HepG2 (cell line): ENCODE data around the gene KLF13. TPM values are rescaled to one million over a fixed set of nuclear protein-coding genes. Genes with fewer than 3 reads are reported as not detected.

Experiments used
- ATAC-seq: fragments of 200-7000 bp; cut with Tn5 transposase; 3 replicates; pipeline ENCODE4 v1.9.1; 2020; ENCODE audit warnings: mild to moderate bottlenecking, moderate library complexity
- BruUV-seq: library from RNA; stranded (reverse); fragments of 400-500 nt; replicated peaks from 2 replicates; lab custom pipeline; 2021; lab: Mats Ljungman, UMichigan
- CTCF ChIA-PET: fragments of 300-600 bp; formaldehyde crosslinking; extraction: SDS; loops from one replicate; lab custom pipeline; 2021; ENCODE audit warnings: low total read pairs, inconsistent platforms, low intra/inter-chr PET ratio; lab: Yijun Ruan, JAX
- POLR2A ChIA-PET: fragments of 350-600 bp; sonication (Branson Sonifier 250); formaldehyde crosslinking; loops from one replicate; lab custom pipeline; 2020; ENCODE audit warnings: antibody characterized with exemption, inconsistent platforms; lab: Yijun Ruan, JAX
- DNase-seq: peaks from one replicate; pipeline ENCODE4 v3.0.0-alpha.2; 2015; ENCODE audit warnings: low spot score
- FAIRE-seq: peaks from 3 replicates; lab custom pipeline; 2011; peaks lifted over from hg19 to GRCh38; lab: Jason Lieb, UNC
- H2AFZ ChIP-seq: one replicate; pipeline ENCODE4 v1.6.1; 2011; ENCODE audit warnings: low read length, inconsistent platforms
- H3K27ac ChIP-seq: fragments of 300-600 bp; 3 replicates; pipeline ENCODE4 v1.8.0; 2011; ENCODE audit warnings: mixed run types, mild to moderate bottlenecking, mixed read lengths, low read length, inconsistent platforms; ENCODE audit not compliant: insufficient read depth; ENCODE audit errors: extremely low read length
- H3K27me3 ChIP-seq, 2 experiments: fragments of 200-600 bp in 1 of 2; 2 replicates in 1 of 2; 3 replicates in 1 of 2; pipeline versions ENCODE4 v1.6.0 to v1.8.0; 2011; ENCODE audit warnings: low read length in 2 of 2, mild to moderate bottlenecking in 2 of 2, moderate library complexity in 2 of 2, inconsistent platforms in 1 of 2; ENCODE audit not compliant: insufficient read depth in 2 of 2, control insufficient read depth in 1 of 2
- H3K36me3 ChIP-seq, 2 experiments: fragments of 200-600 bp in 1 of 2; replicated peaks in 1 of 2; 2 replicates in 1 of 2; 3 replicates in 1 of 2; pipeline versions ENCODE4 v1.5.1 to v1.8.0; 2011; ENCODE audit warnings: low read length in 2 of 2, inconsistent platforms in 1 of 2; ENCODE audit not compliant: insufficient read depth in 2 of 2, control insufficient read depth in 1 of 2
- H3K4me1 ChIP-seq: 2 replicates; pipeline ENCODE4 v1.5.1; 2012; ENCODE audit warnings: low read length, inconsistent platforms; ENCODE audit not compliant: insufficient read depth
- H3K4me2 ChIP-seq: 2 replicates; pipeline ENCODE4 v1.6.0; 2011; ENCODE audit warnings: low read depth, low read length, inconsistent platforms
- H3K4me3 ChIP-seq, 3 experiments: fragments of 200-600 bp in 1 of 3; sonication (generic), shearing (Covaris generic) in 1 of 3; replicated peaks in 1 of 3; 2 replicates each; pipeline ENCODE4 v1.5.1; 2011 to 2016; ENCODE audit warnings: low read length in 3 of 3, inconsistent platforms in 2 of 3, low read depth in 2 of 3, mild to moderate bottlenecking in 2 of 3, control low read depth in 1 of 3, mixed read lengths in 1 of 3; ENCODE audit not compliant: insufficient read depth in 1 of 3
- H3K79me2 ChIP-seq: one replicate; pipeline ENCODE4 v1.6.1; 2011; ENCODE audit warnings: low read length, inconsistent platforms; ENCODE audit not compliant: insufficient read depth
- H3K9ac ChIP-seq: 2 replicates; pipeline ENCODE4 v1.6.0; 2011; ENCODE audit warnings: mild to moderate bottlenecking, low read depth, low read length, inconsistent platforms; ENCODE audit not compliant: insufficient read depth
- H3K9me3 ChIP-seq: 2 replicates; pipeline ENCODE4 v1.5.1; 2012; ENCODE audit warnings: mild to moderate bottlenecking, low read length
- H4K20me1 ChIP-seq: 2 replicates; pipeline ENCODE4 v1.6.0; 2011; ENCODE audit warnings: inconsistent platforms, mild to moderate bottlenecking, low read length, moderate library complexity; ENCODE audit not compliant: insufficient read depth
- GRHL1 ChIP-seq: sonication (generic); formaldehyde crosslinking; conservative IDR thresholded peaks from 2 replicates; pipeline ENCODE4 v1.8.0; 2022; ENCODE audit warnings: missing genetic modification reagents
- ISL2 ChIP-seq: sonication (generic); formaldehyde crosslinking; IDR thresholded peaks from 2 replicates; pipeline ENCODE4 v1.5.0; 2020; ENCODE audit warnings: missing genetic modification reagents
- MAFK ChIP-seq, 2 experiments: IDR thresholded peaks in 1 of 2; conservative IDR thresholded peaks in 1 of 2; 2 replicates each; pipeline ENCODE4 v1.6.1; 2011; ENCODE audit warnings: improper control_type of control experiment in 2 of 2, low read length in 2 of 2
- RFX5 ChIP-seq: IDR thresholded peaks from 2 replicates; pipeline ENCODE4 v1.6.1; 2011; ENCODE audit warnings: low read depth, low read length, improper control_type of control experiment
- SP4 ChIP-seq: sonication (generic); formaldehyde crosslinking; IDR thresholded peaks from 2 replicates; pipeline ENCODE4 v1.8.1; 2023; ENCODE audit warnings: mild to moderate bottlenecking, missing genetic modification reagents
- ZNF142 ChIP-seq: sonication (generic); formaldehyde crosslinking; IDR thresholded peaks from 2 replicates; pipeline ENCODE4 v1.4.0; 2020; ENCODE audit warnings: missing genetic modification reagents
- ZNF350 ChIP-seq: sonication (generic); formaldehyde crosslinking; IDR thresholded peaks from 2 replicates; pipeline ENCODE4 v1.4.0; 2020; ENCODE audit warnings: mild to moderate bottlenecking, low read depth, missing genetic modification reagents, borderline replicate concordance
- WGBS: methylation state at CpG from one replicate; pipeline ENCODE4 v1.1.6; 2017; ENCODE audit warnings: low lambda C conversion rate; 5-methylcytosine and 5-hydroxymethylcytosine counted together
- in situ Hi-C: cut with HindIII; loops from 2 replicates; pipeline ENCODE4 v1.10.0; 2017; ENCODE audit warnings: low pct_unique_long_range_greater_than_20kb; ENCODE audit not compliant: extremely low pct_ligation_motif_present
- intact Hi-C: fragments of 100-400 bp; cut with micrococcal nuclease; formaldehyde crosslinking; loops from one replicate; pipeline ENCODE4 v1.10.0; 2022; ENCODE audit not compliant: unreplicated experiment
- polyA plus RNA-seq, 8 experiments: library from polyadenylated mRNA; depleted of rRNA in 3 of 8; stranded (reverse) in 7 of 8; unstranded in 1 of 8; fragments of >200 nt; fragmentation: Illumina TruSeq in 4 of 8; extraction: Trizol in 4 of 8; gene quantifications; 2 replicates each; pipeline versions ENCODE4 v1.2.1 to v1.2.3, GENCODE V29; 2011 to 2016; ENCODE audit warnings: low read depth in 4 of 8, missing spikeins in 1 of 8, mixed read lengths in 1 of 8; ENCODE audit not compliant: insufficient read depth in 1 of 8
- total RNA-seq, 5 experiments: library from RNA; depleted of rRNA; stranded (reverse); fragments of >200 nt; fragmentation: Illumina TruSeq; extraction: Trizol; gene quantifications; 2 replicates each; pipeline ENCODE4 v1.2.3, GENCODE V29; 2016; ENCODE audit warnings: low read depth in 1 of 5

Gene KLF13
- total and polyA plus RNA-seq, 2 of the 13 experiments (the other 11 are each of a cell fraction or from before 2014, with no cell fraction given): 16.8 to 25.1 TPM

- no peak overlapping the region for H3K4me2 ChIP-seq
- POLR2A ChIA-PET: no interaction called here
- FAIRE-seq: no peak
- WGBS: 98% methylated on average over 11 of the region's 12 CpGs
- ATAC-seq: no peak
- H3K9me3 ChIP-seq: no peaks in the 10 kb centered on the region
- H3K36me3 ChIP-seq: peaks cover 8 to 20% of the 10 kb centered on the region in 2 experiments; a peak in 4 of 5 replicates
- H3K4me1 ChIP-seq: peaks cover 7% of the 10 kb centered on the region; the same call in 1 of the 2 replicates
- no peaks in the 10 kb centered on the region for H3K79me2 ChIP-seq
- no peak overlapping the region for H3K27ac ChIP-seq
- intact Hi-C loops: no loop called here
- no peak overlapping the region for H3K9ac ChIP-seq
- no peak overlapping the region for H3K4me3 ChIP-seq
- CTCF ChIA-PET: no interaction called here
- BruUV-seq: TSS peak; percentile 48
- no peak overlapping the region for H2AFZ ChIP-seq
- no peaks in the 10 kb centered on the region for H3K27me3 ChIP-seq
- TF ChIP-seq SP4 (CRISPR knock-in tag) (no peak), GRHL1 (CRISPR knock-in tag) (no peak), ISL2 (CRISPR knock-in tag) (no peak), RFX5 (no peak), ZNF142 (CRISPR knock-in tag) (no peak), MAFK (conservative IDR thresholded peaks at IDR 0.05 in 1 of 2, IDR thresholded peaks at IDR 0.05 in 1 of 2; ENCODE audit: low read length in 2 of 2) (no peak), ZNF350 (no peak)
- DNase-seq: no peak
- in situ Hi-C loops: no loop called here
- no peaks in the 10 kb centered on the region for H4K20me1 ChIP-seq
Observed at GRCh38 chr15:31374986-31375385, 48.4 kb downstream of the KLF13 start.
